Measurements from ENCODE around the gene KYNU.
"Not testable (repeated sequence)": the region's sequence is repeated elsewhere in the genome, so short reads cannot be mapped to it uniquely, and the experiment has no call there.

The KYNU gene

GRCh38 chr2:142877216-142877838, at the start of gene KYNU:
Gene KYNU, plus strand, starts transcription at chr2:142877664. Its CDS starts 7,704 bp downstream, at chr2:142885368.
- DNase-seq = no peak

- no peak for DNase-seq
Observed at GRCh38 chr2:142834021-142834420, 43.4 kb upstream of the KYNU start.

- no peak for DNase-seq
Observed at GRCh38 chr2:142840436-142840835, 37.0 kb upstream of the KYNU start.

DNA sequence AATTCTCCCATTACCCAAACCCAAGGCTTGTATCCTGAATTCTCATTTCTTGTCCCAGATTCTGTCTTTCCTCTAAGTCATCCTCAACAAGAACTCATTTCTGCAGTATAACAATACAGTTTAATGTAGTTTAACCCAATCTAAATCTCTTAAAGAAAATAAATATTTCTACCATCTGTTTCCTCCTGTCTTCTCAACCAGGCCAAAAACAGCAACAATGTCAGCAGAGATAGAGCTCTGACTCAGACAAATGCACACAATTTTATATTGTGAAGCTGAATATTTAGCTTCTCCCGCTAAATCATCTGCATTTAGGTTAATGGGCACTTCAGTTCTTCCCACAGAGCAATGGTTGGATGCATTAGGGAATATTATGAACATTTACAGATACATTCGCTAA, 35.7 kb upstream of the KYNU start:
- DNase-seq = no peak

DNA sequence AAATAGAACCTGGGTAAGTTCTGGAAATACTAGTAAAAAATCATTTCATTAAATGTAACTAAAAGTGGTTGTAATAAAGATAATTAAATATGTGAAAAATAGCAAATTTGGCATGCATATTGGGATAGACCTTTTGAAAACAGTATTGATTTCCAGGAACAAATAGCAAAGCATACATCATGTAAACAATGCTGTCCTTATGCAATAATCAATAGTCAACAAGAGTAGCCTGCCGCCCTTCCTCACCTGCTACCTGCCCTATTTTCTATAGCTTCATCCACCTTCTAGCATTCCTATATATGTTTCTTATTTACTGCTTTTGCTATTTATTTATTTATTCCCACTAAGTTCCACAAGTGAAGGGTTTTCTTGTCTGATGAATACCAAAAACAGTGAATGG, 35.1 kb upstream of the KYNU start:
- no peak for DNase-seq

DNA sequence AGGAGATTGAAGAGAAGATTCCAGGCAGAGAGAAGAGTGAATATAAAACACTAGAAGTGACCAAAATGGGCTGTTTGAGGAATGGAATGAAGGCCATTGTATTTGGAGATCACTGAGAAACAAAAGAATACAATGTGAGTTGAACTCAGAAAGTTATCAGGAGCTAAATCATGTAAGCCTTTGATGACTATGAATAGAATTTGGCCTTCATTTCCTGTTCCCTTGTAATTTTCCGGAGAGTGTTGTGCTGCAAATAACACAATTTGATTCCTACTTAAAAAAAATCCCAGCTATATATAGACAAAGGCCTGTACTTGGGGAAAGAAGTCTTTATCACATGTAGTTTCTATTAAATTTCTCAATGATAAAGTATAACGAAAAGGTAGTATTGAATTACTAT, 33.7 kb upstream of the KYNU start:
- DNase-seq = no peak

DNA sequence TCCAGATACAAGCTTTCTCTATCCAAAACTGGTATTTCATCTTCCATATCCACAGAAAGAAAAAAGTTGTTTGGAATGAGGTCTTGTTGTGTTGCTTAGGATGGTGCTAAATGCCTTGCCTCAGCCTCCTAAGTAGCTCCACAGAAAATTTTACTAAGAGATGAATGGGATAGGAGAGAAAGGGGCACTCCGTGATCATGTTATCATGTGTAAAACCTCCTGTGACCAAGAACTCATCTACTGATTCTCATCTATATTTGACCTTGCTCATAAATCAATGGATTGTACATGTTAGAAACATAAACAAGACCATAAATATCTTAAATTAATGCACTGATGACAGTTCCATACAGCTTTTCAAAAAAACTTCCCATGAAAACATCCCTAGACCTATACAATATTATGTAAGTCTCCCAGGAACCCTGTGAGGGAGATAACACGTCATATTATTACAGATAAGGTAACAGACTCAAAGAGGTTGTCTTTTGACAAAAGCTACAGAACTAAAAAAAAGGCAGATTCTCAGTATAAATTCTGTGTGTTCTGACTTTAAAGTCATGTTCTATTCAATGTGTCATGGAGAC, 29.3 kb upstream of the KYNU start:
- DNase-seq = no peak

DNA sequence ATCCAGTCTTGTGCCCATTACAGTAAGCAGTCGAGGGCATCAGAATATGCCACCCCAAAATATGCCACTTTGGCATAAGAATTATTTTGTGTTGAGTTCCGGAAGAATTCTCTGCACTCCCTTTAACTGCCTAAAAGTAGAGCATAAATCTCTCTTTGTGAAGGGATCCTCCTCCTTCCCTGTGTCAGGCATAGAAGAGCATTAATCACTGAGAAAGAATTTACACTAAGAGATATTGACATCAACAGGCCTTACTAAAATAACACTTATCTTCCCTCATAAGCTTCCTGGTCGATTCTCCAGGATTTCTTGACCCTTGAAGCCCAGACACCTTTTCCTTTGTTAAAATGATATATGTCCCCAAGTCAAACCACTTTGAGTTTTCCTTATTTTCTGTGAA, 27.6 kb upstream of the KYNU start:
- no peak for DNase-seq

DNA sequence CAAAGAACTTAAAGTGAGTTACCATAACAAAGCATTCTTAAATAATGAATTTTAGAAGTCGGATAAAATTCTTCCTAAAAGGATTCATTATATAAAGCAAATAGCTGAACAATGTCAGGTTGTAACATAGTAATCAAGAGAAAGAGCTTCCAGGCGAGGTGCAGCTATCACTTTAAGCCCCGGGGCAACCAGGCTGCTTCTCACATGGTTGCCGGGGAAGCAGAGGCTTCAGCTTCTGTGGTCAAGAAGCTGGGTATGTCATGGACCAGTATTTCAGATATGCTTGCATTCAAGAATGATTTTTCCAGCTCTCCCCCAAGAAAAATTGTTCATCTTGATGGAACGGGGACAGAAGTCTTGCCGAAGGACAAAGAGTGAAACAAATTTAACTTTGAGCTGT, 23.6 kb upstream of the KYNU start:
- DNase-seq = no peak

DNA sequence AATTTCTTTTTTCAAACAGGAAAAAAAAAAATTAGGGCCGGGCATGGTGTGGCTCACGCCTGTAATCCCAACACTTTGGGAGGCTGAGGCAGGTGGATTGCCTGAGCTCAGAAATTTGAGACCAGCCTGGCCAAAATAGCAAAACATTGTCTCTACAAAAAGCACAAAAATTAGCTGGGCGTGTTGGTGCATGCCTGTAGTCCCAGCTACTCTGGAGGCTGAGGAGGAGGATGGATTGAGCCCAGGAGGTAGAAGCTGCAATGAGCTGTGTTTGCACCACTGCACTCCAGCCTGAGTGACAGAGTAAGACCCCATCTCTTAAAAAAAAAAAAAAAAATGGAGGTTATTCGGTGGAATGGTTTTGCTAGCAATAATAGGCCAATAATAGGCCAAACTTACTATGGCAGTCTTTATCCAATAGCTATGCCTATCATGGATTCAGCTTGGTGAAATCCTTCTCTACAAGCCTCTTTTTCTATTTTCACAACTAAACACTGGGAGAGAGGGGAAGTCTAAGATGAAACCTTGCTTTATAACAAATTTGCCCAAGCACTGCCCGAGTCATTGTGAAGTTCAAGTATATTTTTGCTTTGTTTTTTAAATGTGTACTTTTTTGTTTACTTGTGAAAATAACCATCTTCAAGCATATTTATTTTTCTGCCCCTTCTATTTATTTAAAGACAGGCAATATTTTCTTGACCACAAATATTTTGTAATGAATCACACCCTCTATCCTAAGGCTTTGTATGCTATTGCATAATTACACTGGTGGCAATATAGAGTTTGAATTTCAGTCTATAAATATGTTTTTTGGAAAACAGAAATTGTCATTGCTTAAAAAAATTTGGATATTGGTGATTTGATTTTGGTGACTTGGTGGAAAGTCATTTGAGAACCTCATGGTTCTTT, 20.0 kb upstream of the KYNU start:
- DNase-seq = no peak

- no peak for DNase-seq
Observed at GRCh38 chr2:142858961-142859360, 18.5 kb upstream of the KYNU start.

- no peak for DNase-seq
Observed at GRCh38 chr2:142862299-142862698, 15.2 kb upstream of the KYNU start.

DNA sequence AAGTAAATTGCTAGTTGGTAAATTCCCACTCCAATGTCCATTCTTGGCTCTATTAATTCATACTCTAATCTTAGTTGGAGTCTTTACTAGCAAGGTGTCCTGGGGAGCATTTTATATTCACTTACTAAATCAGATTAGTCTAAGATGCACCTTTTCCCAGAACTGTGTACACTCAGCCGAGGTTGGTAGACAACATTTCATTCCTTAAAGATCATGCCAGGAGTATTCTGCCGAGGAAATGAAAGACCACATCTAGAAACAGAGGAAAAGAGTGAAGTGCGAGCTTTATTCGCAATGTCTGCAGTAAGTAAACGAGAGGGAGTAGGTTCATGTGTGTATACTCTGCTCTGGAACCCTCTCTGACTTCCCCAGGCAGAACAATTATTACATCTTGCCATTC, 14.6 kb upstream of the KYNU start:
- no peak for DNase-seq

DNA sequence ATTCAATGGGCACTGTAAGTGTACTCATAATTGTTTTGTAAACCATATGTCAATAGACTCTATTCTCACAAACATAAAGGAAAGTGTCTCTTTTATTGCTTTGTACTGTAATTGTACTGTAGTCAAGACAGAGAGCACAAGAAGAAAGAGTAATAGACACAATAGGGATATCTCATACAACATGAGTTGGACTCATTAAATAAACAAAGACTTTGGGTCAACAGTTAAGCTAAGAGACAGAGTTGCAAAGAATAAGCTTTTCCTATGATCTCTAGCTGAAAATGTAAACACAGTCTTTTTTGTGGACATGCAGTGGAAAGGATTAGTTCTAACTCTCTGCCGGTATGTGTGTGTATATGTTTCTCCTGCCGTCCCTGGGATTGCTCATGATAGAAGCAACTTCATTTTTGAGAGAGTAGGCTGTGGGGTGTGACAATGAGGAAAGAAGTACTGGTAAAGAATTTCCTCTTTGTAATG, 13.9 kb upstream of the KYNU start:
- DNase-seq = no peak

DNA sequence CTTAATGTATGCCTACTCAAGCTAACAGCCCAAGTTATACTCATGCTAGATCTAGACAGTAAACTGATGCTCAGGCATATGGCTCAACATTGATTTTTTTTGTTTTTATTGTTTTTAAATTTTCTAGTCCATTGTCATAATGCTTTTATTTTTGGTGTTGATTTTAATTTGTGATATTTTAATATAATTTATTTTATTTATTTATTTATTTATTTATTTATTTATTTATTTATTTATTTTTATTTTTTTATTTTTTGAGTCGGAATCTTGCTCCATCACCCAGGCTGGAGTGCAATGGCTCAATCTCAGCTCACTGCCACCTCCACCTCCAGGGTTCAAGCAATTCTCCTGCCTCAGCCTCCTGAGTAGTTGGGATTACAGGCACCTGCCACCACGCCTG, 12.9 kb upstream of the KYNU start:
- not testable (repeated sequence) for DNase-seq

- DNase-seq = no peak
Observed at GRCh38 chr2:142865924-142866323, 11.5 kb upstream of the KYNU start.

DNA sequence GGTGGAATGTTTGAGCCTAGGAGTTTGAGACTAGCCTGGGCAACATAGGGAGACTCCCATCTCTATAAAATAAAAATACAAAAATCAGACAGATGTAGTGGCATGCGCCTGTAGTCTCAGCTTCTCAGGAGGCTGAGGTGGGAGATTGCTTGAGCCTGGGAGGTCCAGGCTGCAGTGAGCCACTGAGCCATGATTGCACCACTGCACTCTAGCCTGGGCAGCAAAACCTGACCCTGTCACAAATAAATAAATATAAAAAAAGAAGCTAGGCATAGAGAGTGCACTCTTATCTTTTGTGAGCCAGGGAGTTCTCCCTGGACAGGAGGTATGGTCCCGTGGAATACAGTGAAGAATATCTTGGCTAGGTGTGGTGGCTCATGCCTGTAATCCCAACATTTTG, 11.0 kb upstream of the KYNU start:
- no peak for DNase-seq

- DNase-seq = no peak
Observed at GRCh38 chr2:142867136-142867535, 10.3 kb upstream of the KYNU start.

DNA sequence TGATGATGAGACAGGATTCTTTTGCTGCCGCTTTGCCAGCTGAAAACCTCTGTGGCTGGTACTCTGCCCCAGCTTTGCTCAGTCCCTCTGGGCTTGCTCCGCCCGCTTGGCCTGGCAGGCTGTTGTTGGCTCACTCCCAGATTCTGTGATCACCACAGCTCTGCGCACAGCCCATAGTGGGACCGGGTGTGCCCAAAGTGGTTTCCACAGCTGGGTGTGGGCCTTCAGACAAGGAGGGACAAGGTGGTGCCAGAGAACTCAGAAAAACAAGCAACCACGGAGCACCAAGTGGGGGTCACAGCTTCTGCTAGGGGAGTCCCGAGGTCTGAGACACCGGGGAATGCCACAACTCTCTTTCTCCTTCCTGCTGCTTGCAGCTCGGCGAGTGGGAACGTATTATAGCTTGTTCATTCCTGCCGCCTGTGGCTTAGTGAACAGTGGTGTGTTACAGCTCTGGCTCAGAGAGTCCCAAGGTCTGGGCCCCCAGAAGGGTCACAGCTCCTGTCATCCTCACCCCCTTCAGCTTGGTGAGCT, 9.2 kb upstream of the KYNU start:
- DNase-seq = no peak

DNA sequence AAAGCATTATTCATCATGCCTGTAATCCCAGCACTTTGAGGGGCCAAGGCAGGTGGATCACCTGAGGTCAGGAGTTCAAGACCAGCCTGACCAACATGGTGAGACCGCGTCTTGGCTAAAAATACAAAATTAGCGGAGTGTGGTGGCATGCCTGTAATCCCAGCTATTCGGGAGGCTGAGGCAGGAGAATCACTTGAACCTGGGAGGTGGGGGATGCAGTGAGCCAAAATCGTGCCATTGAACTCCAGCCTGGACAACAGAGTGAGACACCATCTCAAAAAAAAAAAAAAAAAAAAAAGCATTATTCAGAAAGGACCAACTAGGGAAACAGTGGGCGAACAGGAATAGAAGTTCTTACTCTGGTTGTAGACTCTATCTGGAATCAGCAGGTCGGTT, 8.4 kb upstream of the KYNU start:
- not testable (repeated sequence) for DNase-seq

DNA sequence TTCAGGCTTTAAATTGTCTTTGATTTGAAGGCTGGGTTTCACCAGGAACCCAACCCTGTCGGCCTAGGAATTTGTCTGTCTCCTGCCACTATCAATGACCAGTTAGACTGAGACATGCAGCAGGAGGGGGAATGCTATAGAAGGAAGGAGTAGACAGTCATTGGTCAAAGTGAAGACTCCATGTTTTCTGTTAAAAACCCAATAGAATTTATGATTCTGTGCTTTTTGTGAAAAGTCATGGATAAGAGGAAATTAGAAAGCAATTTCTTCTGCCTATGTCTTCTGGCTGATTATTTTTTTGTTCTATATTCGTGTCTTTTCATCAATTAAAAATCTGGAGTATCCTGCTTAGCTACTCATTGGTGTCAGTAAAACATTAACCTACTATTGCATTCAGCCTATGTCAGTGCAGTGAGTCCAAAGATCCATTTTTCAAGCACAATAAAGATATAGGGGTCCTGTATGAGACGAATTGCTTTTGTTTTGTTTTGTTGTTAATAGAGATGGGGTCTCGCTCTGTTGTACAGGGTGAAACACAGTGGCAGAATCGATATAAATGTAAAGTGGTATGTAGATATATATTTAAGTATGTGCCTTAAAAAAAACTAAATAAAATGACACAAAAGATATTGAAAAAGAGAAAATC, 7.9 kb upstream of the KYNU start:
- DNase-seq = no peak

- no peak for DNase-seq
Observed at GRCh38 chr2:142870526-142870925, 6.9 kb upstream of the KYNU start.

GRCh38 chr2:142871396-142871795, 6.1 kb upstream of the KYNU start:
- DNase-seq = no peak
